Stimulated activated CD4-positive, alpha-beta T cell treated with anti-CD3 and anti-CD28 coated beads, Interleukin-15, amount 100 ng/mL, for 24 hours (primary cell): ENCODE results near the gene PLXDC2.
"Not testable (repeated sequence)": the region's sequence is repeated elsewhere in the genome, so short reads cannot be mapped to it uniquely, and the experiment has no call there.

Experiments used
- DNase-seq: peaks from one replicate; pipeline ENCODE4 v3.0.0-alpha.2; 2020

Gene PLXDC2

DNA sequence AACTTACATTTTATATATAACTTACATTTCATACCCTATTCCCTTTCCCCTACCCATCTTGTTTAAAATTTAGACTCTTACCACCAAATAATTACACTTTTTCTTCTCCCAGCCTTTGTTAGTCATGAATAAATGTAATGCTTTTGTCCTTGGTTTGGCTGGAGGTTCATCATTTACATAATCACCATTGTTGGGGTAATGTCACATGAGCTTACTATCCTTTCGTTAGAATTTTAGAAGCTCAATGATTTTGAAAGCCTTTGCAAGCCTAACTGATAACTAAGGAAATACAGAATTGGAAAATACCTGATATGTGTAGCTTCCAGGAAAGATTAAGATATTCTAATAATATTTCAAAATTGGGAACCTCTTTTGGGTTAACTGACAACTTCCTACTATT is 171.7 kb downstream of the PLXDC2 start:
- no peak for DNase-seq

DNA sequence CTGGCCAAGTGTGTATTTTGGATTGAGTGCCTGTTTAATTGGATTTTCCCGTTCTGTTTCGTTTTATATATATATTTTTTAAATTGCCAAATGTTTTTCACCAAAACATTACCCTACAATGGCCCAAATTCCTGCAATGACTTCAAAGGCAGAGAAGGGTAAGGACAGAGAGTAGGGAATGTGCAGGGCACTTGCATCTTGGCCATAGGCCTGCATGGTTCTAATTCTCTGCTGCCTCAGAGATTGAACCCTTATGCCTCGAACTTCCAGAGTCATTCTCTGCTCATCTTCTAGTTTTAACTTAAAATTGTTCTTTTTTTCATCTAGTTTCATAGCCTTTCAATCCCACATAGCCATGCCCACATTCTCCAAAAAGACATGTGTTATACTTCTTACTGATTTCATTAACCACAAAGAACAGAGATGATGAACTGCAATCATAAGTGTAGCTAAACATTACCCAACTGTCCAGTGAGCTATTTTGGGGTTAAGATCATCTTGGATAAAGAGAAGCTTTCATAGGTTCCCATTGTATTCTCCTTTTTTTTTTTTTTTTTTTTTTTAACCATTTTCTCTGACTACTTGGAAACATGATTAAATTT is 177.6 kb downstream of the PLXDC2 start:
- DNase-seq: no peak

DNA sequence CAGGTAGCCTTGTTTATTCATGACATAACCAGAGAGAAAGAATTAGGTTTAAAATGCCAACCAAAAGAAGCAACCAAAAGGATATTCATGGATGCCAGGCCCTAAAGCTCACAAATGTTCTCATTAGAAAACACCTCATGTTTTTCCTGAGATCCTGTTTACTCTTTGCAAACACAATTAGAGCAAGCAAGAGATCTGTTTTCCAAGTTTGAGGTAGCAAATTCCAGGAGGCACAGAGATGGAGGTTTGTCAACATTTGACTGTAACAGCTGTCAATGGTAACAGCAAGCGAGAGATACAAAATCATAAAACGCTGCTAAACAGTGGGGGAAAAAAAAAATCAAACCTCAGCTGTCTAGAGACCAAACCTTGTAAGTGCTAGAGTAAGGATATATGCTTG is 182.2 kb downstream of the PLXDC2 start:
- no peak for DNase-seq

DNA sequence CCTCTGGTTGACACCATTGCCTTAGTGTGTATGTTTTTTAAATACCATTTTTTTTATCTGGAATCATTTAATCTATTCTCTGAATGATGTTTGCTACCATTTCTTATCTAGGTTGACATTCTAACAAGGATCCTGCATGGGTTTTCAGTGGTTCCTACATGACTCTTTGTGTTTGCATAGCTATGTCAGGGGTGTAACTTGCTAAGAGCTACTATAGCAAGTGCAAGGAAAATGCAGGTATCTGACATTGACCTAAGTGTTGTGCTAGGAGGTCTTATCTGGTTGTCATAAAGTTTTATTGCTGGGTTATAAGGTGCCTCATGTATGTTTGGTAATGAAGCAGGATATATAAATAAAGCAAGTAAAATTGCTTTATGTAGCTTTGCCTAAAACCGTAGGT is 183.2 kb downstream of the PLXDC2 start:
- no peak for DNase-seq

DNA sequence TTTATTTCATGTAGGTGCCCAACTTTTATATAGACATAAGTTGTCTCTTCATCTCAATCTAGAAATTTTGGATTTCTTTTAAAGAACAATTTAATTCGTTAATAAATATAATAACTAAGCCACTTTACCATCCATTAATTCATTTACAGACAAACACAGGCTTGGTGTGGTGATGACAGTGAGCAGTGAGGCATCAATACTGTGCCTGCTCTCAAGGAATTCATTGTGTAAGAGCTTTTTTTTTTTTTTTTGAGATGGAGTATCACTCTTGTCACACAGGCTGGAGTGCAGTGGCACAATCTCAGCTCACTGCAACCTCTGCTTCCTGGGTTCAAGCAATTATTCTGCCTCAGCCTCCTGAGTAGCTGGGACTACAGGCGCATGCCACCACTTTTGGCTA is 185.8 kb downstream of the PLXDC2 start:
- DNase-seq: not testable (repeated sequence)

DNA sequence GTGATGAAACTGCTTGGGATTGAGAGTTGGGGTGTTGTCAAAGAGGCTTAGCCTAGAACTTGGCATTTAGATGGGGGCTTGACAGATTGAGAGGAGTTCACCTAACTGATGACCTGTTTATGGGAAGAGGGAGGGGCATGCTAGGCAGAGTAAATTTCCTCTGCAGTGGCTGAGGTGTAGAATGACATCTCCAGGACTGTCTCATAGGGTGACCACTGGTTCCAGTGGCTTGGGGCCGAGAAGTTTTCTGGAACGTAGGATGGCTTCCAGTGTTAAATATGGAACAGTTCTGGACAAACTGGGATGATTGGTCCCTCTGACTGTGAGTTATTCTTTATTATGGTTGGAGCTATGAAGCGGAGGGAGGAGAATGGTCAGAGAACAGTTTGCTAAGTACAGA is 186.4 kb downstream of the PLXDC2 start:
- no peak for DNase-seq

DNA sequence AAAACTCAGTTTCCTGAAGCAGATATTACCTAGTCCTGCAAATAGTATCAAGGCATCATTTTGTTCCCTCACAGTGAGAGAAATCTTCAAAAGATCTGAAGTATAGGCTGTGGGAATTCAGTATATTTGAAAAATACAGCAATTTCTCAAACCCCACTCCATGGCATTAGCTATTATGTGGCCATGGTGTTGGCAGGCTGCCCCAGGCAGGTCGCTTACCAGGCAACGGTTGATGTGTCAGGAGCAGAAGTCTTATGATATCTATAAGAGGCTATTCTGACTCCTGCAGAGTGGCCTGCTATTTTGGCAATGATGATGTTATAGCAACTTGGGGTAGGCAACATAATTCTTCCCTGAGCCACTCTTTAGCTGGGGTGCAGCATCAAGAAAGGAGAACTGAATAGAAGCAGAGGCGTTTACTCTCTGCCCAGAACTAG is 187.9 kb downstream of the PLXDC2 start:
- DNase-seq: no peak

DNA sequence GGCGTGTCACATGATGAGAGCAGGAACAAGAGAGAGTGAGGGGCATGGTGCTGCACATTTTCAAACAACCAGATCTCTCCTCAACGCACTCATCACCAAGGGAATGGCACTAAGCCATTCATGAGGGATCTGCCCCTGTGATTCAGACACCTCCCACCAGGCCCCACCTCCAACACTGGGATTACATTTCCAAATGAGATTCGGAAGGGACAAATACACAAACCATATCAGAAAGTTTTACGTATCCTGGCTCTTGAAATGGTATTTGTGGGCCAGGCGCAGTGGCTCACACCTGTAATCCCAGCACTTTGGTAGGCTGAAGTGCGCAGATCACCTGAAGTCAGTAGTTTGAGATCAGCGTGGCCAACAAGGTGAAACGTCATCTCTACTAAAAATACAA is 189.4 kb downstream of the PLXDC2 start:
- DNase-seq: no peak

DNA sequence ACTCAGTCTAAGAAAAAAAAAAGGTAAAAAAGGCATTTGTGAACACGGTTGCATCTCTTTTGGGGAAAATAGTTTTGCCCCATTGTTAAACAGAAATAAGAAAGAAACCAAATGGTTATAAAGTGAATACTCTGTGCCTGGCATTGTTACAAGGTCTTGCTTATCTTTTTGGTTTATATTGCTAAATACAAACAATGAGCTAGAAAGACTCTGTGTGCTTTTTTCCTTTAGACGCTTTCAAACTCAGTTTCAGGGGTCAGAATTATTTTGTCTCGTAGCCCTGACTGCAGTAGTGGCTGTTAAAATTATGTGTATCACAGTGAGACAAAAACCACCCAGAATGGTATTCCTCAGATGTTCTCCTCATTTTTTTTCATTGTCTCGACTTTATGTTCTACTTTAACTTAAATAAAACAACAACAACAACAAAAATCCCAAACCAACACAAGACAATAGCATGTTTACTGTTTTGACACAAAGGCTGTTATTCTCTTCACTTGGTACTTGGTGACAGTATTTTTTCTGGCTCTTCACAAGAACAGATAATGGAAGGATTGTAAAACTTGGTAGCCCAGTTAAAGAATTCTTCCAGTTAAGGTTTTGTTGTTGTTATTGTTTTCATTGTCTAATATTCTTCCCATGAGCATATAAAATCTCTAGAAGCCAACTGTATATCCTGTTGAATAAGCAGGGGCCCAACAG is 190.1 kb downstream of the PLXDC2 start:
- no peak for DNase-seq

DNA sequence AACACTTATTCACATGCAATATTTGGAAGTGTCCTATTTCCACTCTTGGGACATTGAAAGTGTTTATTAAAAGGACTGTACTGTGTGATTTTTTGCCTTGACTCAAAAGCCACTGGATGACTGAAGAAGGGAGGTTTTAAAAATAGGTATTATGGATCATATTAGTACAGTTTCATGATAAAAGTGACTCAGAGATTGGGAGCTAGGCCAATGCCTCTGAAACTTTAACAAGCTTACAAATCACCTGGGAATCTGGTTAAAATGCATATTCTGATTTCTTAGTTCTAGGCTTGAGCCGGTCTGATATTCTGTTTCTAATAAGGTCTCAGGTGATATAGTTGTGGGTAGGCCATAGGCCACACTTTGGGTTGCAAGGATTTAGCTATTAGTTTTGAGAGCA is 191.2 kb downstream of the PLXDC2 start:
- DNase-seq: no peak

DNA sequence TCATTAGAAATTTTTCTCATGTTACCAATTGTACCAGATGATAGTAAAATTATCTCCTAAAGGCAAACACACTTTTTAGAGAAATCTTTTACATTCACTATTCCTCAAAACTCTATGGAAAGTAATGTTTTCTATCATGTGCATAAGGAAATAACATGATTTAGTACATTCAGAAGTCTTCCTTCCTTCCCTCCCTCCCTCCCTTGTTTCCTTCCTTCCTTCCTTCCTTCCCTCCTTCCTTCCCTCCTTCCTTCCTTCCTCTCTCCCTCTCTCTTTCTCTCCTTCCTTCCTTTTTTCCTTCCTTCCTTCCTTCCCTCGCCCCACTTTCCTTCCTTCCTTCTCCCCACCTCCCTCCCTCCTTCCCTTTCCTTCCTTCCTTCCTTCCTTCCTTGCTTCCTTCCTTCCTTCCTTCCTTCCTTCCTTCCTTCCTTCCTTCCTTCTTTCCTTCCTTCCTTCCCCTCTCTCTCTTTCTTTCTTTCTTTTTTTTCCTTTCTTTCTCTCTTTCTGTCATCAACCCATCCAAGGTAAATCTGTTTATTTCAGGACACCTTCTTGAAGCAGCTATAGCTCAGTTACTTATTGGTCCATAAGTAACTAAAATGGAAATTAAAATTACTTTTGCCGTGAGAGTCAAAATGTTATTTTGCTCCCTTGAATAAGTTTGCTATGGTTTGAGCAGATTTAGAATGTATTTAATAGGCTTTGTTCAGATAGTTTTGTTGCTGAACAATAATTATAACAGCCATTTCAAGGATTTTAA is 197.9 kb downstream of the PLXDC2 start:
- no peak for DNase-seq

DNA sequence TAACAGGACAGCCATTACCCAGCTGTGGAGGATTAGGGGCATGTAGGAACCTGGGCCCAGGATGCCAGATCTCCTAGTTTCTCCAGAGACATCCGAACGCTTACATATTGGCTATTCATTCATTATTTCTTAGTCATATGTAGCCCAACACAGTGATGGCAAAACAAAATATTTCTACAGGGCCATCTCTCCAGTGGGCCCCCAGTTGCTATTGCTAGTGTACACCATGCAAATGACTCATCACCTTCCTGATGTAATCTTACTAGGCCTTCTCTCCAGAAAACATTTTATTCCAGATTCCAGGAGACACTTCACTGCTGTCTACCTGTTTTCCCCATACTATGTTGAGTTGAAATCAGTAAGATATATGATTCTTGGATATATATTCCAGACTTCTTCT is 201.7 kb downstream of the PLXDC2 start:
- DNase-seq: no peak

DNA sequence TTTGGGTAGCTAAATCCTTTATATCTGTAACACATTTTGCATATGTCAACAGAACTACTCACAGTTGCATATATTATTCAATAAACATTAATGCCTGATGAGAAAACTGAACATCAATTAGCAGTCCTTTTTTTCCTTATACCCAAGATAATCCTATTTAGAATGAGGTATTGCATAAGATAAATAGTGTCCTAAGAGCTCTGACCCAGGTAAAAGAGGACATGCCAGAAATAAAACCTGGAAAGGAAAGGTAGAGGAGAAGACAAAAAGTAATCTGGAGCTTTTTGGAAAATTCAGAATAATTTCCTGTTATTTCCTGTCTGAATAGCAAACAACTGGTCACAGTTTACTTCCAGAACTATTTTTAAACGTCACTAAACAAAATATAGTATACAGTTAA is 204.4 kb downstream of the PLXDC2 start:
- DNase-seq: no peak

DNA sequence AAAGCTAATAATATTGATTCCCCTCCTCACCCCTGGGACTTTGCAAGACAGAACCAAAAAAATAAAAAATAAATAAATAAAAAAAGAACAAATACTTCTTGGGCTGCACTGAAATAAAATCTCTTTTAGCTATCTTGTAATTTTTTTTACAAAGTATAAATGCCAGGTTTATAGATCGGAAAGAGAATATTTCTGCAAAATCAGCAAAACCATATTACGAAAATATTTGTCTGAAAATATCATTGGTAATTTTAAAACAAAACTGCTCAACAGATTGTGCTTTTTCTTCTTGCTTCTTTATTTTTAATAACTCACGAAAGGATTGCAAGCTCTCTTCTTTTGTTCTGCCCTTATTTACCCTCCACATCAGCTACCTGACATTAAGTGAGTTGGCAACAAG is 213.3 kb downstream of the PLXDC2 start:
- no peak for DNase-seq

DNA sequence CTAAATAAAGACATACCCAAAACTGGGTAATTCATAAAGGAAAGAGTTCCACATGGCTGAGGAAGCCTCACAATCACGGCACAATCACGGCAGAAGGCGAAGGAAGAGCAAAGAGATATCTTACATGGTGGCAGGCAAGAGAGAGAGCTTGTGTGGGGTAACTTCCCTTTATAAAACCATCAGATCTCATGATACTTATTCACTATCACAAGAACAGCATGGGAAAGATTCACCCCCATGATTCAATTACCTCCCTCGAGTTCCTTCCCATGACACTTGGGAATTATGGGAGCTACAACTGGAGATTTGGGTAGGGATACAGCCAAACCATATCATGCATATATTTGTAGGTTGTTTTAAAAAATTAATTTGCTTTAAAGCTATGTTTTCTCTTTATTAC is 217.2 kb downstream of the PLXDC2 start:
- no peak for DNase-seq

DNA sequence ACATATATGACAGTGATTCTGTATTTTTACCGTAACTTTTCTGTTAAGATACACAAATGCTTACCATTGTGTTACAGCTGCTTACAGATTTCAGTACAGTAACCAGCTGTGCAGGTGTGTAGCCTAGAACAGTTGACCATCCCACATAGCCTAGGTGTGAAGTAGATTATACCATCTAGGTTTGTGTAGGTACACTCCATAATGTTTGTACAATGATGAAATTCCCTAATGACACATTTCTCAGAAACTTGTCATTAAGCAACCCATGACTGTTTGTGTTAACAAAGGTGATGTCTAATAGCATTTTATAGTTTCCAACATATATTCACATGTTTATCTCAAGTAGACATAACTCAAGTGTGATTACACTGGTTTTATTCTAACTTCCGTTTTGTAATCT is 218.5 kb downstream of the PLXDC2 start:
- DNase-seq: no peak

DNA sequence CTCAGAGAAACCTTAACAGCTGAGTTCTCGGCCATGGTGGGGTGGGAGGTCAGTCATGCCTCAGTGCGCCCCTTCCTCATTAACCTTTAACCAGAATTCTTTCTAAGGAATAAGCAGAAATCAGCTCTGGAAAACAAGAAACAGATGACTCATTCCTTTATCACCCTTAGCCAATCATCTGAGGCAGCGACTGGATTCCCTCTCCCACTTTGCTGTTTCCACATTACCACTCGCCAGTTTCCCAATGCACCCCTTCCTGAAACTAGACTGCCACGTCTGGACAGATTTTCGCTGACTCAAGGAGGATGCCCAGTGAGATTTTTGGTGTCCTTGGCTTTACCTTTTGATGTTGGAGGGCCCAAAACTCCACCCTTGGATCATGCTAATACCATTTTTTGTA is 223.8 kb downstream of the PLXDC2 start:
- DNase-seq: no peak

DNA sequence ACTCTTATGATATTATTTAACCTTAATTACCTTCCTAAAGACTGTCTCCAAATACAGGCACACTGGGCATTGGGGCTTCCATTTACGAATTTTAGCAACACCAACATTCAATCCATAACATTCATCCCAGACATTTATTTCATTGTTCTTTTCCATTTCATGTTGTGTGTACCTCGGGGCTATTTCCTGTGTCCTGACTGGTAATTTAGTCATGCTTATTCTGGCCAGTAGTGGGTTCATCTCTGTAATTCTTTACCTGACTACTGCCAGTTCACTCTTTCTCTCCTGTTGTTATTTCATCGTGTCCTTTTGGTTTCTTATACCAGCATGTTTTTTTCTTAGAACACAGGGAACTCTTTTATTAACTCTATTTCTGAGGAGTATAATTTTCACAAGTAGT is 225.7 kb downstream of the PLXDC2 start:
- no peak for DNase-seq

DNA sequence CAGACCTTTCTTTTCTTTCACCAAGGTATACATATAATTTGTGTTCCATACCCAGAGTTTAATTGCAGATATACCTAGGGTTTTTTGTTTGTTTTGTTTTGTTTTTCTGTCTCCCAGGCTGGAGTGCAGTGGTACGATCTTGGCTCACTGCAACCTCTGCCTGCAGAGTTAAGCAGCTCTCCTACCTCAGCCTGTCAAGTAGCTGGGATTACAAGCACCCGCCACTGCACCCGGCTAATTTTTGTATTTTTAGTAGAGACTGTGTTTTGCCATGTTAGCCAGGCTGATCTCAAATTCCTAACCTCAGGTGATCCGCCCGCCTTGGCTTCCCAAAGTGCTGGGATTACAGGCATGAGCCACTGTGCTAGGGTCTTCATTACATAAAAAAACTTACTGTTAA is 228.9 kb downstream of the PLXDC2 start:
- DNase-seq: not testable (repeated sequence)

DNA sequence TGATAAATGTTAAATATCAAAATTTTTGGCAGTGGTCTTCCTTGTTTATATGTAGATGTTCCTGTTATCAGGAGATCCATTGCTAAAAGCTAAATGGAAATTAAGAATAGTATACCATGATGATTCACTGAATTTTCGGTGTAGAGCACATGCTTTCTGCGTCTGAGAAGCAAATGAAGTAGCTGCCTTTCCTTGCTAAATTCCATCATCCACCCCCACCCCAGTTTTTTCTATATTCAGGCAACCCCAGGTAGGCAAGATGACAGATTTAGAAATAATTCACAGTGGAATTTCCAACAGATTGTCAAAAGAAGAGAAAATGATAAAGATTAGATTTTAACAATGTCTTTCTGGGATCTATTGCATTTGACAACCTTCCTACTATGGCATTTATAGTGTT is 231.9 kb downstream of the PLXDC2 start:
- no peak for DNase-seq

DNA sequence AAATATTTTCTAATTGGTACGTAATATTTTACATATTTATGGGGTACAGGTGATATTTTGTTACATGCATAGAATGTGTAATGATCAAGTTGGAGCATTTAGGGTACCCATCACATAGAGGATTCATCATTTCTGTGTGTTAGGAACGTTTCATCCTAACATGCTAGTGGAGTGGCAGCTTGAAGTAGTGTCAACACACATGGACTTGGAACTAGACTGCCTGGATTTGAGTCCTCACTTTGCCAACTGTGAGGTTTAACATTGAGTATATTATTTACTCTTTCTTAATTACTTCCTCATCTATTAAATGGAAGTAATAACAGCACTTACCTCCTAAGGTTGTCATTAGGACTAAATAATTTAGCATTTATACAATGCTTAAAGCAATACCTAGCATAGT is 241.9 kb downstream of the PLXDC2 start:
- no peak for DNase-seq

DNA sequence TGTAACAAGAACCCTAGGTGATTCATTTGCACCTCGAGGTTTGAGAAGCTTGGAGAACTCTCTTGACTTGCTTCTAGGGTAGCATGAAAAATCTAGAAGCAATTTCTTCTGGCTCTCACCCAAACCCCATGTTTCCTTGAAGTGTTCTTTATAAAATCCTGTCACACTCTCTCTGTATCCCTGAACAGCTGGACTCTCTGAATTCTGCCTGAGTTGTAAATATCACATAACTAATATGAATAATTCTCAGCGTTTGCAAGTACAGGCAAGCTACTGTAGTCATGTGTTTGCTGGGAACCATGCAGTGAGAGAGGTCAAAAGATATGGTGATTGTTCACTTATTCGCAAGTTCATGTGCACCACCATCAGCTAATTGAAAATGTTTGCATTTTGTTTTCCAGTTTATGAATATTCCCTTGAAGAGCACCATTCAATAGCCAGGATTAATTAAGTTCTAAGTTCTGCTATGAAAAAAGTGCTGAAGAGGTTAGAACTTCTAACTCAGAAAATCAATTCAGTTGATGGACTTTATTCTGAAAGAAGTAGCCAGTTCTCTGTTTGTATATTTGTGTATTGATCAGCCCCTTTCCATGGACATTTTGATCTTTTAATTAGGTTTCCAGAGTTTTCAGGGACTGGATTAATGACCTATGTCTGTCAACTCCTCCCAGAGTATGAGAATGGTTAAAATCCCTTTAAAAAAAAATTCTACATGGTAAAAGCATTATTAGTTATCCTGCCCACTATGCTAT is 243.0 kb downstream of the PLXDC2 start:
- DNase-seq: no peak

DNA sequence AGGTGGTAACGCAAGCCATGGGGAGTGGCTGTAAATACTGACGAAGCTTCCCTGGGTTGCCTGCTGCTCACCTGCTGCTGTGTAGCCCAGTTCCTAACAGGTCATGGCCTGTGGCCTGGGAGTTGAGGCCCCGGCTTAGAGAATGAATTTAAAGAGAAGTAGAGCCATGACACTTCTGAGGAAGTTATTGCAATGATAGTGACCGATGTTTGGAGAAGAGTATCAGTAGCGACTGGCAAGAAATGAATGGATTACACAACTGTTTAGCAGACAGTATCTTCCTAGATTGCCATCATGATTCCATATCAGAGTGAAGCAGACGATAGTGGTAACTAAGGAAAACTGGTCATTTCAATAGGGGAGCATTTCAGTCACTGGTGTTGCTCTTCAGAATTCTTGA is 249.6 kb downstream of the PLXDC2 start:
- no peak for DNase-seq

DNA sequence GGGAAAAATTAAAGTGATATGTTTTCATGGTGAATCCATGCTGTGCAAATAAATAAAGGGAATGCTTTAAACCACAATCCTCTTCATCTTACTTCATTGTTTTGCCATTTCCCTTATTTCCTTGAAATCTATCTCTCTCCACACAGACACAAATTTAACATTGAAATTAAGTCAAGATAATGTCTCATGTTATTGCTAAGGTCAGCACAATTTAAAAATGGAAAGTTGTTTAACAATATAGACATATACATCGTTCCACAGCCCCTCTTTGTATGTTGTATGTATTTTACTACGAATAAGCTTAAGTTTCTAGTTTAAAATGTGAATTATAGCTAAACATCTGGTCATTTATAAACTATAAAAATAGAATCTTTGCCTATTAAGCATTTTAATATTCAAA is 256.9 kb downstream of the PLXDC2 start:
- DNase-seq: no peak
